Astrocyte (in vitro differentiated cells and primary cell): ENCODE measurements around the gene PPP1R26.

ENCODE experiments used
- CTCF ChIP-seq: IDR thresholded peaks from 2 replicates; pipeline ENCODE4 v1.5.1; 2011; ENCODE audit warnings: low read depth, mild to moderate bottlenecking, inconsistent platforms, low read length, moderate library complexity; ENCODE audit not compliant: insufficient read depth
- EZH2 ChIP-seq: IDR thresholded peaks from 2 replicates; pipeline ENCODE4 v1.6.1; 2012; ENCODE audit warnings: mild to moderate bottlenecking, low read length, inconsistent platforms; ENCODE audit not compliant: insufficient read depth

- TF ChIP-seq CTCF (no peak), EZH2 (no peak)
Measured at GRCh38 chr9:135489188-135489906, 9.8 kb downstream of the PPP1R26 start.
